K562 (cell line): ENCODE data around the gene OSBPL10. TPM values are rescaled to one million over a fixed set of nuclear protein-coding genes. Genes with fewer than 3 reads are reported as not detected.

Experiments used
- ATAC-seq: fragments of 200-7000 bp; cut with Tn5 transposase; 3 replicates; pipeline ENCODE4 v1.9.1; 2020; ENCODE audit warnings: moderate library complexity
- BruUV-seq: library from RNA; stranded (reverse); fragments of 400-500 nt; replicated peaks from 2 replicates; lab custom pipeline; 2021; lab: Mats Ljungman, UMichigan
- CTCF ChIA-PET: fragments of 300-600 bp; formaldehyde crosslinking; extraction: SDS; loops from one replicate; lab custom pipeline; 2021; ENCODE audit warnings: low intra/inter-chr PET ratio; lab: Yijun Ruan, JAX
- POLR2A ChIA-PET: fragments of 300-600, 350-650 bp; sonication (Branson Sonifier 250); formaldehyde crosslinking; extraction: SDS; loops from one replicate; lab custom pipeline; 2021; ENCODE audit warnings: antibody characterized with exemption, inconsistent platforms; lab: Yijun Ruan, JAX
- DNase-seq, 4 experiments: peaks; one replicate each; pipeline versions ENCODE4 v3.0.0 to v3.0.0-alpha.2; 2011 to 2018; ENCODE audit warnings: low spot score in 3 of 4, mixed read lengths in 3 of 4; ENCODE audit errors: extremely low read depth in 1 of 4
- FAIRE-seq: peaks from 2 replicates; lab custom pipeline; 2011; peaks lifted over from hg19 to GRCh38; lab: Jason Lieb, UNC
- H2AFZ ChIP-seq: 2 replicates; pipeline ENCODE4 v1.6.0; 2011; ENCODE audit warnings: low read depth, low read length, control low read depth, inconsistent platforms
- H3K27ac ChIP-seq: fragments of 200-600 bp; 3 replicates; pipeline ENCODE4 v1.8.0; 2011; ENCODE audit warnings: low read depth, mild to moderate bottlenecking, control low read depth, inconsistent platforms, low read length, moderate library complexity, mixed read lengths; ENCODE audit errors: extremely low read depth
- H3K27me3 ChIP-seq, 2 experiments: fragments of 300-600 bp in 1 of 2; 2 replicates in 1 of 2; 3 replicates in 1 of 2; pipeline versions ENCODE4 v1.6.0 to v1.8.0; 2011; ENCODE audit warnings: inconsistent platforms in 2 of 2, low read length in 2 of 2, mild to moderate bottlenecking in 1 of 2, mixed read lengths in 1 of 2, moderate library complexity in 1 of 2; ENCODE audit not compliant: control insufficient read depth in 2 of 2, insufficient read depth in 2 of 2
- H3K36me3 ChIP-seq: fragments of 300-600 bp; 3 replicates; pipeline ENCODE4 v1.8.0; 2011; ENCODE audit warnings: mild to moderate bottlenecking, low read length, inconsistent platforms; ENCODE audit not compliant: control insufficient read depth, insufficient read depth
- H3K4me1 ChIP-seq, 2 experiments: fragments of 200-600 bp in 1 of 2; replicated peaks in 1 of 2; 2 replicates in 1 of 2; 3 replicates in 1 of 2; pipeline versions ENCODE4 v1.5.1 to v1.8.0; 2011; ENCODE audit warnings: inconsistent platforms in 2 of 2, low read length in 2 of 2, mild to moderate bottlenecking in 1 of 2, mixed read lengths in 1 of 2, moderate library complexity in 1 of 2; ENCODE audit not compliant: control insufficient read depth in 2 of 2, insufficient read depth in 2 of 2
- H3K4me2 ChIP-seq: 2 replicates; pipeline ENCODE4 v1.6.1; 2011; ENCODE audit warnings: low read length, control low read depth, inconsistent platforms, mixed read lengths; ENCODE audit not compliant: insufficient read depth
- H3K4me3 ChIP-seq: fragments of 200-600 bp; sonication (generic), shearing (Covaris generic); 2 replicates; pipeline ENCODE4 v1.5.1; 2016; ENCODE audit warnings: control low read depth, inconsistent platforms
- H3K79me2 ChIP-seq: fragments of 200-600 bp; 3 replicates; pipeline ENCODE4 v1.8.0; 2011; ENCODE audit warnings: low read length, inconsistent platforms; ENCODE audit not compliant: control insufficient read depth, insufficient read depth
- H3K9ac ChIP-seq, 2 experiments: 2 replicates each; pipeline versions ENCODE4 v1.6.0 to v1.6.1; 2011; ENCODE audit warnings: low read depth in 2 of 2, low read length in 2 of 2, control low read depth in 1 of 2, inconsistent platforms in 1 of 2, mild to moderate bottlenecking in 1 of 2, mixed read lengths in 1 of 2; ENCODE audit not compliant: insufficient read depth in 1 of 2
- H3K9me1 ChIP-seq: one replicate; pipeline ENCODE4 v1.6.0; 2011; ENCODE audit warnings: inconsistent platforms, mild to moderate bottlenecking, low read length, moderate library complexity; ENCODE audit not compliant: control insufficient read depth, insufficient read depth
- H3K9me3 ChIP-seq: replicated peaks from 2 replicates; pipeline ENCODE4 v1.5.1; 2011; ENCODE audit warnings: low read depth, low read length, inconsistent platforms; ENCODE audit not compliant: control insufficient read depth, insufficient read depth
- H4K20me1 ChIP-seq: replicated peaks from 2 replicates; pipeline ENCODE4 v1.6.1; 2011; ENCODE audit warnings: low read length, inconsistent platforms, mixed read lengths; ENCODE audit not compliant: control insufficient read depth, insufficient read depth
- GTF2E2 ChIP-seq: fragments of 200-800 bp; sonication (Bioruptor generic); IDR thresholded peaks from 2 replicates; pipeline ENCODE4 v1.6.1; 2016; ENCODE audit warnings: missing genetic modification characterization, missing compliant biosample characterization
- NCOA6 ChIP-seq: fragments of 450-650 bp; IDR thresholded peaks from 2 replicates; pipeline ENCODE4 v1.6.1; 2017; ENCODE audit warnings: mild to moderate bottlenecking
- ZNF512 ChIP-seq: IDR thresholded peaks from 2 replicates; pipeline ENCODE4 v1.6.1; 2016; ENCODE audit warnings: missing genetic modification characterization, missing compliant biosample characterization
- WGBS: fragments of 100-300 bp; shearing (Covaris generic); methylation state at CpG from one replicate; pipeline ENCODE4 v1.1.6; 2016; ENCODE audit warnings: low coverage, mixed read lengths; ENCODE audit not compliant: insufficient coverage; ENCODE audit errors: missing lambda C conversion rate; 5-methylcytosine and 5-hydroxymethylcytosine counted together
- in situ Hi-C: fragments of 300-500 bp; cut with MboI; formaldehyde crosslinking; loops from 4 replicates; pipeline ENCODE4 v1.15.0; 2018; ENCODE audit warnings: inconsistent platforms, mixed read lengths
- intact Hi-C: fragments of 100-400 bp; cut with micrococcal nuclease; formaldehyde crosslinking; loops from 2 replicates; pipeline ENCODE4 v1.14.2; 2022
- polyA plus RNA-seq, 8 experiments: library from polyadenylated mRNA; depleted of rRNA in 4 of 8; stranded (reverse) in 5 of 8; unstranded in 3 of 8; fragments of >200 nt; fragmentation: Nextera tagmentation in 2 of 8; fragmentation: Illumina TruSeq in 1 of 8; extraction: Ambion mirVana in 2 of 8; extraction: Trizol in 1 of 8; gene quantifications; 2 replicates each; pipeline versions ENCODE4 v1.2.1 to v1.2.3, GENCODE V29; 2011 to 2014; ENCODE audit warnings: inconsistent platforms in 1 of 8, missing spikeins in 1 of 8
- total RNA-seq, 7 experiments: library from RNA; depleted of rRNA in 6 of 7; stranded (reverse); fragments of >200 nt in 6 of 7; fragmentation: Illumina TruSeq in 2 of 7; extraction: Trizol in 2 of 7; gene quantifications; 2 replicates each; pipeline versions ENCODE4 v1.2.1 to v1.2.3, GENCODE V29; 2011 to 2021; ENCODE audit warnings: low replicate concordance in 1 of 7

The OSBPL10 gene
- total and polyA plus RNA-seq, 9 of the 15 experiments (the other 6 are each of a cell fraction or from before 2014, with no cell fraction given): 0.03 to 0.19 (median 0.14) TPM; not detected in 2

- no peak for TF ChIP-seq GTF2E2 (tag)
- TF ChIP-seq NCOA6: no peak
These were observed 344.2 kb downstream of the OSBPL10 start (continued) for GRCh38 chr3:31636694-31637442.

- DNase-seq (no peak), ATAC-seq (no peak), FAIRE-seq (no peak)
- H3K4me1 ChIP-seq: no peaks in the 10 kb centered on the region
- ChIA-PET CTCF (no interaction called here), POLR2A (interaction anchor here (1.3 kb wide), 1 partner anchor 12 kb away, joined by 5 read pairs; no protein-coding TSS in a partner anchor)
- H3K79me2 ChIP-seq: no peaks in the 10 kb centered on the region
- H3K36me3 ChIP-seq: peaks cover 52% of the 10 kb centered on the region
- H2AFZ ChIP-seq: no peak overlapping the region
- no peaks in the 10 kb centered on the region for H3K9me3 ChIP-seq
- whole genome bisulfite sequencing: 95% methylated on average over 4 of the region's 4 CpGs
- no peak overlapping the region for H3K9ac ChIP-seq
- H3K27me3 ChIP-seq: no peaks in the 10 kb centered on the region
- intact Hi-C loops (no loop called here), in situ Hi-C loops (no loop called here)
- H3K27ac ChIP-seq: no peak overlapping the region
- no peaks in the 10 kb centered on the region for H4K20me1 ChIP-seq
- H3K9me1 ChIP-seq: no peaks in the 10 kb centered on the region
- no TSS peak for BruUV-seq
- H3K4me3 ChIP-seq: no peak overlapping the region
- no peak overlapping the region for H3K4me2 ChIP-seq
- TF ChIP-seq ZNF512 (tag): no peak
These were observed 345.0 kb downstream of the OSBPL10 start for GRCh38 chr3:31636049-31636448.
